Panc1 (cell line): Measurements from ENCODE around the gene ZRANB2. TPM values are rescaled to one million over a fixed set of nuclear protein-coding genes. Genes with fewer than 3 reads are reported as not detected.

ENCODE experiments used
- ATAC-seq: fragments of 200-7000 bp; cut with Tn5 transposase; 2 replicates; pipeline ENCODE4 v1.9.1; 2020; ENCODE audit warnings: mild to moderate bottlenecking, moderate library complexity
- BruUV-seq: library from RNA; stranded (reverse); fragments of 400-500 nt; replicated peaks from 2 replicates; lab custom pipeline; 2021; lab: Mats Ljungman, UMichigan
- CTCF ChIA-PET: fragments of 300-600 bp; sonication (Branson Sonifier 250); formaldehyde crosslinking; loops from one replicate; lab custom pipeline; 2022; ENCODE audit warnings: antibody characterized with exemption; lab: Charles Lee
- POLR2A ChIA-PET: fragments of 300-600 bp; sonication (Branson Sonifier 250); formaldehyde crosslinking; loops from one replicate; lab custom pipeline; 2022; ENCODE audit warnings: antibody characterized with exemption; lab: Charles Lee
- DNase-seq: peaks from one replicate; pipeline ENCODE4 v3.0.0-alpha.2; 2010; ENCODE audit warnings: low read depth, low spot score
- H3K27ac ChIP-seq: 2 replicates; pipeline ENCODE4 v1.5.1; 2011; ENCODE audit warnings: mild to moderate bottlenecking, low read length, inconsistent platforms
- H3K27me3 ChIP-seq: fragments of 200-500 bp; sonication (Bioruptor generic); 2 replicates; pipeline ENCODE4 v1.6.0; 2014; ENCODE audit warnings: low read length, inconsistent platforms; ENCODE audit not compliant: control insufficient read depth, insufficient read depth
- H3K36me3 ChIP-seq: fragments of 200-500 bp; sonication (Bioruptor generic); 2 replicates; pipeline ENCODE4 v1.5.1; 2014; ENCODE audit warnings: inconsistent platforms, mild to moderate bottlenecking, low read length, moderate library complexity; ENCODE audit not compliant: control insufficient read depth, insufficient read depth
- H3K4me1 ChIP-seq: 2 replicates; pipeline ENCODE4 v1.5.1; 2011; ENCODE audit warnings: inconsistent platforms, mild to moderate bottlenecking, low read length, moderate library complexity; ENCODE audit not compliant: control insufficient read depth, insufficient read depth
- H3K4me3 ChIP-seq, 2 experiments: 2 replicates each; pipeline ENCODE4 v1.5.1; 2011 to 2012; ENCODE audit warnings: low read depth in 2 of 2, low read length in 2 of 2, mild to moderate bottlenecking in 2 of 2, inconsistent platforms in 1 of 2, moderate library complexity in 1 of 2
- H3K9me3 ChIP-seq: fragments of 200-500 bp; sonication (Bioruptor generic); 2 replicates; pipeline ENCODE4 v1.5.1; 2014; ENCODE audit warnings: low read depth, mild to moderate bottlenecking, inconsistent platforms, low read length, moderate library complexity; ENCODE audit not compliant: control insufficient read depth, insufficient read depth
- CTCF ChIP-seq: fragments of 450-650 bp; IDR thresholded peaks from 2 replicates; pipeline ENCODE4 v1.5.1; 2017; ENCODE audit warnings: mild to moderate bottlenecking
- POLR2AphosphoS5 ChIP-seq: IDR thresholded peaks from 2 replicates; pipeline ENCODE4 v1.6.1; 2012; ENCODE audit warnings: mild to moderate bottlenecking, low read depth, low read length, moderate library complexity
- SIN3A ChIP-seq: IDR thresholded peaks from 2 replicates; pipeline ENCODE4 v1.6.1; 2012; ENCODE audit warnings: low read depth, mild to moderate bottlenecking, low read length, moderate library complexity, borderline replicate concordance; ENCODE audit not compliant: insufficient read depth
- TCF7L2 ChIP-seq: IDR thresholded peaks from 2 replicates; pipeline ENCODE4 v1.6.1; 2011; ENCODE audit warnings: mild to moderate bottlenecking, low read depth, low read length, inconsistent platforms
- in situ Hi-C: cut with HindIII; loops from 2 replicates; pipeline ENCODE4 v1.10.0; 2016; ENCODE audit warnings: low sequenced_read_pairs, low pct_unique_long_range_greater_than_20kb
- intact Hi-C: fragments of 100-400 bp; cut with micrococcal nuclease; formaldehyde crosslinking; loops from one replicate; pipeline ENCODE4 v1.10.0; 2022; ENCODE audit not compliant: unreplicated experiment
- total RNA-seq: library from RNA; stranded (reverse); gene quantifications from one replicate; pipeline ENCODE4 v1.2.1, GENCODE V29; 2021; ENCODE audit not compliant: unreplicated experiment
- TF ChIP-seq, protein P1 (sequence below), 2 experiments: IDR thresholded peaks; 2 replicates each; pipeline ENCODE4 v1.6.1; 2011 to 2012; ENCODE audit warnings: low read depth in 2 of 2, control low read depth in 1 of 2, low read length in 1 of 2, mild to moderate bottlenecking in 1 of 2, moderate library complexity in 1 of 2; ENCODE audit not compliant: insufficient read depth in 1 of 2

Gene ZRANB2
- total RNA-seq, 1 experiment from 2014 or later = 64.9 TPM

DNA sequence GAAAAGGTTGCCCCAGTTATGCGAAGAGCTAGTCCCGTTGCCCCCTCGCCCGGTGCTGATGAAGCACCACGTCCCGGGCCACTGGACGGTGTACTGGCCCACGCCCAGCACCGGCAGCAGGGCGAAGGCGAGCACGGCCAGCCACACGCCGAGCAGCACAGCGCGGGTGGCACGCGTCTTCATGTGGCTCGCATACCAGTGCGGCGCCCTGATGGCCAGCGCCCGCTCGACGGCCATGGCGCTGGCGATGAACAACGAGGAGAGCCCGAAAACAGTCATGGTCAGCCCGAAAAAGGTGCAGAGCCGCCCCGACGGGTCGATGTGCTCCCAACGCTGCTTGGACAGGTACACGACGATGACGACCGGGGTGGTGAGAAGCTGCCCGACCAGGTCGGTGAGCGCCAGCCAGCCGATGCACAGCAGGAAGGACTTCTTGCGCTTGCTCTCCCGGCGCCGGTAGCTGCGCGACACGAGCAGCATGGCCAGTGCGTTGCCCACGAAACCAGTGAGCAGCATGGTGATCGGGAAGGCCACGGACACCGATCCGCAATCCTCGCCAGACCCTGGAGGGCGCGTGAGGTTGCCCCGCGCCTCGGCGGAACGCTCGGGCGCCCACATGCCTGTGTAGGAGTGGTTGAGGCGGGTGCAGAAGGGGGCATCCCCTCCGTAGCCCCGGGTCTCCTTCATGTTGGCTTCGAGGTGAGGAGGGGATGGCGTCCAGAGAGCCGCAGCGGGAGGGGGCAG, 33.8 kb downstream of the ZRANB2 start:
- POLR2A ChIA-PET = no interaction called here
- no peaks in the 10 kb centered on the region for H3K36me3 ChIP-seq
- intact Hi-C loops = no loop called here
- no peak for DNase-seq
- H3K4me1 ChIP-seq = no peaks in the 10 kb centered on the region; the same call in 1 of the 2 replicates
- CTCF ChIA-PET = no interaction called here
- H3K27ac ChIP-seq = no peak overlapping the region
- in situ Hi-C loops = no loop called here
- no peaks in the 10 kb centered on the region for H3K9me3 ChIP-seq
- peaks cover 22% of the 10 kb centered on the region for H3K27me3 ChIP-seq
- ATAC-seq = peak; percentile 40
- no TSS peak for BruUV-seq
- no peak for TF ChIP-seq POLR2AphosphoS5
- TF ChIP-seq, protein P1, sequence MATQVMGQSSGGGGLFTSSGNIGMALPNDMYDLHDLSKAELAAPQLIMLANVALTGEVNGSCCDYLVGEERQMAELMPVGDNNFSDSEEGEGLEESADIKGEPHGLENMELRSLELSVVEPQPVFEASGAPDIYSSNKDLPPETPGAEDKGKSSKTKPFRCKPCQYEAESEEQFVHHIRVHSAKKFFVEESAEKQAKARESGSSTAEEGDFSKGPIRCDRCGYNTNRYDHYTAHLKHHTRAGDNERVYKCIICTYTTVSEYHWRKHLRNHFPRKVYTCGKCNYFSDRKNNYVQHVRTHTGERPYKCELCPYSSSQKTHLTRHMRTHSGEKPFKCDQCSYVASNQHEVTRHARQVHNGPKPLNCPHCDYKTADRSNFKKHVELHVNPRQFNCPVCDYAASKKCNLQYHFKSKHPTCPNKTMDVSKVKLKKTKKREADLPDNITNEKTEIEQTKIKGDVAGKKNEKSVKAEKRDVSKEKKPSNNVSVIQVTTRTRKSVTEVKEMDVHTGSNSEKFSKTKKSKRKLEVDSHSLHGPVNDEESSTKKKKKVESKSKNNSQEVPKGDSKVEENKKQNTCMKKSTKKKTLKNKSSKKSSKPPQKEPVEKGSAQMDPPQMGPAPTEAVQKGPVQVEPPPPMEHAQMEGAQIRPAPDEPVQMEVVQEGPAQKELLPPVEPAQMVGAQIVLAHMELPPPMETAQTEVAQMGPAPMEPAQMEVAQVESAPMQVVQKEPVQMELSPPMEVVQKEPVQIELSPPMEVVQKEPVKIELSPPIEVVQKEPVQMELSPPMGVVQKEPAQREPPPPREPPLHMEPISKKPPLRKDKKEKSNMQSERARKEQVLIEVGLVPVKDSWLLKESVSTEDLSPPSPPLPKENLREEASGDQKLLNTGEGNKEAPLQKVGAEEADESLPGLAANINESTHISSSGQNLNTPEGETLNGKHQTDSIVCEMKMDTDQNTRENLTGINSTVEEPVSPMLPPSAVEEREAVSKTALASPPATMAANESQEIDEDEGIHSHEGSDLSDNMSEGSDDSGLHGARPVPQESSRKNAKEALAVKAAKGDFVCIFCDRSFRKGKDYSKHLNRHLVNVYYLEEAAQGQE (IDR thresholded peaks at IDR 0.05; ENCODE audit: insufficient read depth in 1 of 2, low read depth in 2 of 2, low read length in 1 of 2) = no peak
- TF ChIP-seq SIN3A = no peak
- no peak for TF ChIP-seq CTCF
- TF ChIP-seq TCF7L2 = no peak
- H3K4me3 ChIP-seq = peak overlapping the region; percentile 35 to 43

DNA sequence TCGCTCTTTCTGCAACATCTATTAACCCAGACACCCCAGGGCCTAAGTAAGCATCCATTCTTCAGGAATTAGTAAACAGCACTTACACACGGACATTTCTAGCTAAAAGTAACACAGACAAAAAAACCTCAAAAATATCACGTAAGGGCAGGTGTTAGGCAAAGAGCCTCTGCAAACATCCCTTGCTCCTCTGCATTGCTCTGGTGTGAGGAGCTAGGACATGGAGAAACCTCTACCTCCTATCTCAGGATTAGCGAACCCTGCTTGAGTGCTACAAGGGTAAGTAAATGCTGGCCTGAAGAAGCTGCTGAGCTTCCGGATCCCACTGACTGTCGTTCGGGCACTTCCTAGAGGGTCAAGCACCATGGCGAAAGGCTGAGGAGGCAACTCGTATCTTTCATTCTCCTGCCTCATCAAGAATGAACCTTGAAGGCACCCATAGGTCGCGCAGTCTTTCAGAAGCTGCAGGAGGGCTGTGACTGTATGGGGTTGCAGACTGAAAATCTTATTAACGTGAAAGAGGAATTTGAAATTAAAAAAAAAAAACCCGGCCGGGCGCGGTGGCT, 35.3 kb downstream of the ZRANB2 start:
- ChIA-PET POLR2A (no interaction called here), CTCF (no interaction called here)
- H3K27me3 ChIP-seq = peaks cover 22% of the 10 kb centered on the region
- intact Hi-C loops (no loop called here), in situ Hi-C loops (no loop called here)
- no peak overlapping the region for H3K27ac ChIP-seq
- TF ChIP-seq, protein P1 (IDR thresholded peaks at IDR 0.05; ENCODE audit: insufficient read depth in 1 of 2, low read depth in 2 of 2, low read length in 1 of 2) = no peak
- TF ChIP-seq SIN3A (no peak), POLR2AphosphoS5 (no peak), TCF7L2 (no peak), CTCF (no peak)
- ATAC-seq (no peak), DNase-seq (no peak)
- H3K36me3 ChIP-seq = no peaks in the 10 kb centered on the region
- no peak overlapping the region for H3K4me3 ChIP-seq
- BruUV-seq = no TSS peak
- no peaks in the 10 kb centered on the region; the same call in 1 of the 2 replicates for H3K4me1 ChIP-seq
- no peaks in the 10 kb centered on the region for H3K9me3 ChIP-seq
